CD4-positive, alpha-beta T cell (primary cell): ENCODE results near the gene EXOSC10. TPM values are rescaled to one million over a fixed set of nuclear protein-coding genes. Genes with fewer than 3 reads are reported as not detected.

Experiments used
- ATAC-seq: fragments of 200-7000 bp; cut with Tn5 transposase; one replicate; pipeline ENCODE4 v1.10.0; 2022; ENCODE audit warnings: mild to moderate bottlenecking; ENCODE audit not compliant: poor library complexity
- CTCF ChIA-PET: fragments of 350-600 bp; sonication (Branson Sonifier 250); formaldehyde crosslinking; loops from one replicate; lab custom pipeline; 2021; ENCODE audit warnings: antibody characterized with exemption, inconsistent platforms; lab: Charles Lee
- POLR2A ChIA-PET: fragments of 350-600 bp; sonication (Branson Sonifier 250); formaldehyde crosslinking; loops from one replicate; lab custom pipeline; 2021; ENCODE audit warnings: antibody characterized with exemption, inconsistent platforms; lab: Charles Lee
- DNase-seq, 14 experiments: peaks; one replicate each; pipeline ENCODE4 v3.0.0-alpha.2; 2013 to 2020; ENCODE audit warnings: mixed read lengths in 2 of 14
- H3K27ac ChIP-seq, 2 donors: one replicate each; pipeline versions ENCODE4 v1.5.1 to v1.7.0; 2013; ENCODE audit warnings: low read length in 2 of 2, low read depth in 1 of 2, mild to moderate bottlenecking in 1 of 2
- H3K27me3 ChIP-seq, 2 experiments: 1 replicate in 1 of 2; 2 replicates in 1 of 2; pipeline versions ENCODE4 v1.6.1 to v1.7.0; 2013; ENCODE audit warnings: low read length in 2 of 2, control low read depth in 1 of 2, mild to moderate bottlenecking in 1 of 2, moderate library complexity in 1 of 2; ENCODE audit not compliant: insufficient read depth in 2 of 2, control insufficient read depth in 1 of 2
- H3K36me3 ChIP-seq: one replicate; pipeline ENCODE4 v1.6.1; 2013; ENCODE audit warnings: low read length, control low read depth; ENCODE audit not compliant: insufficient read depth
- H3K4me1 ChIP-seq: one replicate; pipeline ENCODE4 v1.6.1; 2013; ENCODE audit warnings: low read length, control low read depth; ENCODE audit not compliant: insufficient read depth
- H3K4me3 ChIP-seq: one replicate; pipeline ENCODE4 v1.5.1; 2013; ENCODE audit warnings: mild to moderate bottlenecking, low read length, moderate library complexity
- H3K9me3 ChIP-seq, 2 experiments: 1 replicate in 1 of 2; 2 replicates in 1 of 2; pipeline versions ENCODE4 v1.6.1 to v1.7.0; 2013; ENCODE audit warnings: low read length in 2 of 2, mild to moderate bottlenecking in 2 of 2, control low read depth in 1 of 2, moderate library complexity in 1 of 2; ENCODE audit not compliant: control insufficient read depth in 1 of 2, insufficient read depth in 1 of 2
- H3K27ac Mint-ChIP-seq: one replicate; pipeline ENCODE4 v1.8.0; 2020; ENCODE audit warnings: mixed read lengths
- H3K27me3 Mint-ChIP-seq: one replicate; pipeline ENCODE4 v1.8.0; 2021; ENCODE audit warnings: mixed read lengths
- H3K36me3 Mint-ChIP-seq: one replicate; pipeline ENCODE4 v1.8.0; 2021; ENCODE audit warnings: low read depth, mixed read lengths
- H3K4me1 Mint-ChIP-seq: one replicate; pipeline ENCODE4 v1.8.0; 2021; ENCODE audit warnings: low read depth, mixed read lengths
- H3K4me3 Mint-ChIP-seq: one replicate; pipeline ENCODE4 v1.8.0; 2020; ENCODE audit warnings: mild to moderate bottlenecking, mixed read lengths
- H3K9me3 Mint-ChIP-seq: one replicate; pipeline ENCODE4 v1.8.0; 2020; ENCODE audit warnings: mixed read lengths
- CTCF ChIP-seq: fragments of 200-600 bp; IDR thresholded peaks from one replicate; pipeline ENCODE4 v1.8.0; 2022; ENCODE audit warnings: antibody characterized with exemption, mild to moderate bottlenecking
- intact Hi-C, 2 experiments: fragments of 100-400 bp; cut with DNase I in 1 of 2; cut with micrococcal nuclease in 1 of 2; formaldehyde crosslinking; loops; one replicate each; pipeline versions ENCODE4 v1.15.1 to v1.9.0; 2023 to 2025; cut with DNase I, micrococcal nuclease
- polyA plus RNA-seq, 2 donors: library from polyadenylated mRNA; unstranded; fragments of 120-200 nt; gene quantifications; one replicate each; pipeline ENCODE4 v1.2.1, GENCODE V29; 2013
- total RNA-seq, 174 experiments: library from RNA in 2 of 174; stranded (reverse) in 2 of 174; gene quantifications; one replicate each; pipeline ENCODE4 v1.2.3 and lab custom pipeline; 2021 to 2026

The EXOSC10 gene
- total RNA-seq (10 to 100 TPM; 81.6 to 89.0 TPM), total RNA-seq (lab: John Stamatoyannopoulos, UW) (87.2 to 169 (median 119) reads per million in 172 experiments)
- polyA plus RNA-seq (2013, experiment 1 of 2): 63.9 TPM
- 73.7 TPM for polyA plus RNA-seq (2013, experiment 2 of 2)

GRCh38 chr1:11099310-11100148 is at the start of gene EXOSC10:
Gene EXOSC10 (minus strand): TSS chr1:11099869. CDS start chr1:11099831, 38 bp downstream.
- H3K27ac Mint-ChIP-seq: peak within 1 kb of the TSS; percentile 93
- POLR2A ChIA-PET: interaction anchor here (0.6 to 3.4 kb wide), 16 partner anchors 8 to 1560 kb away, joined by 3 to 31 read pairs (median 4); partner anchors contain the start of genes CLCN6, SLC25A33, SRM and TARDBP
- H3K9me3 ChIP-seq: no peaks in the 10 kb centered on the region
- H3K27me3 Mint-ChIP-seq: no peaks in the 10 kb centered on the region
- H3K4me1 Mint-ChIP-seq: peaks cover 21% of the 10 kb centered on the region
- H3K36me3 Mint-ChIP-seq: peaks cover 41% of the 10 kb centered on the region
- no peaks in the 10 kb centered on the region for H3K27me3 ChIP-seq
- H3K4me3 ChIP-seq: peak within 1 kb of the TSS; percentile 92
- H3K27ac ChIP-seq: peak within 1 kb of the TSS; percentile 50 to 66
- no peak for TF ChIP-seq CTCF
- intact Hi-C loops: loop anchor here (1.0 to 5.0 kb wide), 5 partner anchors 39 to 633 kb away; partner anchors contain the start of genes SRM (in 1 of the 2), TARDBP (in 1 of the 2) and UBIAD1 (in 1 of the 2)
- peaks cover 12% of the 10 kb centered on the region for H3K4me1 ChIP-seq
- ATAC-seq: peak; percentile 98
- H3K36me3 ChIP-seq: peaks cover 25% of the 10 kb centered on the region
- CTCF ChIA-PET: interaction anchor here (2.7 kb wide), 1 partner anchor 62 kb away, joined by 13 read pairs; no protein-coding TSS in a partner anchor
- no peaks in the 10 kb centered on the region for H3K9me3 Mint-ChIP-seq
- DNase-seq: peak; percentile 90 to 97 (median 94)
- peak within 1 kb of the TSS; percentile 99 for H3K4me3 Mint-ChIP-seq

DNA sequence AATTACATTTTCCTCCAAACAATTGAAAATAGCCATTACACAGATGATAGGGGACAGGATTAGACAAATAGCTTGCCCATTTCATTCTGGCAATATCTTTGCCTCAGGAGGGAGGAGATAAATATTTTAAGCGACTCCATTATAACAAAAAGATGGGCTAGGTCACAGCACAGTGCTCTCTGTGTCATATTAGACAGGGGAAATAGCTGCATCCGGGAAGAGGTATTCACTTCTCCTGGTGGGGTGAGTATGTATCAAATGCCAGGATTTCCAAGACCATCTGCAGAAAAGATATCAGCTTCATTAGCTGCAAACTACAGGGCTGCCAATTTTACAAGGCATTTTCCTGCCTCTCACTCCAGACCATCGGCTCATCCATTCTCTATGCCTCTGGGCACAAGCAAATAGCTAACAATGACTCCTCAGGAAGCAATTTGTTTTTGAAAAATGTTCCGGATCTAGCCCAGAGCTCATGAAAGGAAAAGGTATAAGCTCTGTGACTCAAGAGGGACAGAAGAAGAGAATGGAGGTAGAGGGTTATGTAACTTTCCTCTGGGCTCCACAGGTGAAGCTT is 47.6 kb upstream of the EXOSC10 start:
- intact Hi-C loops: no loop called here
- Mint-ChIP-seq H3K4me3 (no peak overlapping the region), H3K36me3 (peaks cover 97% of the 10 kb centered on the region), H3K27ac (no peak overlapping the region), H3K27me3 (no peaks in the 10 kb centered on the region), H3K9me3 (no peaks in the 10 kb centered on the region), H3K4me1 (no peaks in the 10 kb centered on the region)
- Histone ChIP-seq H3K9me3 (no peaks in the 10 kb centered on the region), H3K36me3 (peaks cover 86% of the 10 kb centered on the region), H3K4me1 (no peaks in the 10 kb centered on the region), H3K4me3 (no peak overlapping the region), H3K27ac (no peak overlapping the region), H3K27me3 (no peaks in the 10 kb centered on the region)
- no peak for ATAC-seq
- DNase-seq: no peak
- TF ChIP-seq CTCF: no peak
- ChIA-PET POLR2A (no interaction called here), CTCF (interaction anchor here (0.6 to 1.4 kb wide), 2 partner anchors 110 to 276 kb away, joined by 3 to 5 read pairs; no protein-coding TSS in a partner anchor)

GRCh38 chr1:11145741-11146140 is 46.1 kb upstream of the EXOSC10 start:
- Mint-ChIP-seq H3K4me1 (no peaks in the 10 kb centered on the region), H3K27me3 (no peaks in the 10 kb centered on the region), H3K36me3 (peaks cover 86% of the 10 kb centered on the region), H3K4me3 (no peak overlapping the region), H3K27ac (no peak overlapping the region), H3K9me3 (no peaks in the 10 kb centered on the region)
- DNase-seq (no peak), ATAC-seq (no peak)
- TF ChIP-seq CTCF: no peak
- ChIA-PET CTCF (interaction anchor here (0.5 kb wide), 1 partner anchor 20 kb away, joined by 4 read pairs; no protein-coding TSS in a partner anchor), POLR2A (no interaction called here)
- Histone ChIP-seq H3K36me3 (peaks cover 78% of the 10 kb centered on the region), H3K9me3 (no peaks in the 10 kb centered on the region), H3K27ac (no peak overlapping the region), H3K27me3 (no peaks in the 10 kb centered on the region), H3K4me1 (no peaks in the 10 kb centered on the region), H3K4me3 (no peak overlapping the region)
- intact Hi-C loops: no loop called here
